Fibroblast of lung (primary cell): ENCODE data around the gene KCNMA1.

Experiments used
- CTCF ChIP-seq, 2 donors: IDR thresholded peaks in 1 of 2; conservative IDR thresholded peaks in 1 of 2; 1 replicate in 1 of 2; 2 replicates in 1 of 2; pipeline ENCODE4 v1.5.1; 2011 to 2012; ENCODE audit warnings: low read length in 2 of 2, control low read depth in 1 of 2, inconsistent platforms in 1 of 2, low read depth in 1 of 2, mild to moderate bottlenecking in 1 of 2
- EZH2 ChIP-seq: IDR thresholded peaks from 2 replicates; pipeline ENCODE4 v1.5.1; 2012; ENCODE audit warnings: low read length, control low read depth, mild to moderate bottlenecking; ENCODE audit errors: missing control alignments

- TF ChIP-seq EZH2 (no peak), CTCF (conservative IDR thresholded peaks at IDR 0.05 in 1 of 2, IDR thresholded peaks at IDR 0.05 in 1 of 2; ENCODE audit: low read depth in 1 of 2, low read length in 2 of 2) (peak; percentile 92 to 96)
Observed at GRCh38 chr10:77173615-77174461, 463.8 kb downstream of the KCNMA1 start.
